Amniotic epithelial cell (primary cell): ENCODE results near the gene PHRF1.

ENCODE experiments used
- DNase-seq: peaks from one replicate; pipeline ENCODE4 v3.0.0-alpha.2; 2010; ENCODE audit warnings: low read depth

PHRF1 gene, protein sequence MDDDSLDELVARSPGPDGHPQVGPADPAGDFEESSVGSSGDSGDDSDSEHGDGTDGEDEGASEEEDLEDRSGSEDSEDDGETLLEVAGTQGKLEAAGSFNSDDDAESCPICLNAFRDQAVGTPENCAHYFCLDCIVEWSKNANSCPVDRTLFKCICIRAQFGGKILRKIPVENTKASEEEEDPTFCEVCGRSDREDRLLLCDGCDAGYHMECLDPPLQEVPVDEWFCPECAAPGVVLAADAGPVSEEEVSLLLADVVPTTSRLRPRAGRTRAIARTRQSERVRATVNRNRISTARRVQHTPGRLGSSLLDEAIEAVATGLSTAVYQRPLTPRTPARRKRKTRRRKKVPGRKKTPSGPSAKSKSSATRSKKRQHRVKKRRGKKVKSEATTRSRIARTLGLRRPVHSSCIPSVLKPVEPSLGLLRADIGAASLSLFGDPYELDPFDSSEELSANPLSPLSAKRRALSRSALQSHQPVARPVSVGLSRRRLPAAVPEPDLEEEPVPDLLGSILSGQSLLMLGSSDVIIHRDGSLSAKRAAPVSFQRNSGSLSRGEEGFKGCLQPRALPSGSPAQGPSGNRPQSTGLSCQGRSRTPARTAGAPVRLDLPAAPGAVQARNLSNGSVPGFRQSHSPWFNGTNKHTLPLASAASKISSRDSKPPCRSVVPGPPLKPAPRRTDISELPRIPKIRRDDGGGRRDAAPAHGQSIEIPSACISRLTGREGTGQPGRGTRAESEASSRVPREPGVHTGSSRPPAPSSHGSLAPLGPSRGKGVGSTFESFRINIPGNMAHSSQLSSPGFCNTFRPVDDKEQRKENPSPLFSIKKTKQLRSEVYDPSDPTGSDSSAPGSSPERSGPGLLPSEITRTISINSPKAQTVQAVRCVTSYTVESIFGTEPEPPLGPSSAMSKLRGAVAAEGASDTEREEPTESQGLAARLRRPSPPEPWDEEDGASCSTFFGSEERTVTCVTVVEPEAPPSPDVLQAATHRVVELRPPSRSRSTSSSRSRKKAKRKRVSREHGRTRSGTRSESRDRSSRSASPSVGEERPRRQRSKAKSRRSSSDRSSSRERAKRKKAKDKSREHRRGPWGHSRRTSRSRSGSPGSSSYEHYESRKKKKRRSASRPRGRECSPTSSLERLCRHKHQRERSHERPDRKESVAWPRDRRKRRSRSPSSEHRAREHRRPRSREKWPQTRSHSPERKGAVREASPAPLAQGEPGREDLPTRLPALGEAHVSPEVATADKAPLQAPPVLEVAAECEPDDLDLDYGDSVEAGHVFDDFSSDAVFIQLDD (N-terminal part only)

DNA sequence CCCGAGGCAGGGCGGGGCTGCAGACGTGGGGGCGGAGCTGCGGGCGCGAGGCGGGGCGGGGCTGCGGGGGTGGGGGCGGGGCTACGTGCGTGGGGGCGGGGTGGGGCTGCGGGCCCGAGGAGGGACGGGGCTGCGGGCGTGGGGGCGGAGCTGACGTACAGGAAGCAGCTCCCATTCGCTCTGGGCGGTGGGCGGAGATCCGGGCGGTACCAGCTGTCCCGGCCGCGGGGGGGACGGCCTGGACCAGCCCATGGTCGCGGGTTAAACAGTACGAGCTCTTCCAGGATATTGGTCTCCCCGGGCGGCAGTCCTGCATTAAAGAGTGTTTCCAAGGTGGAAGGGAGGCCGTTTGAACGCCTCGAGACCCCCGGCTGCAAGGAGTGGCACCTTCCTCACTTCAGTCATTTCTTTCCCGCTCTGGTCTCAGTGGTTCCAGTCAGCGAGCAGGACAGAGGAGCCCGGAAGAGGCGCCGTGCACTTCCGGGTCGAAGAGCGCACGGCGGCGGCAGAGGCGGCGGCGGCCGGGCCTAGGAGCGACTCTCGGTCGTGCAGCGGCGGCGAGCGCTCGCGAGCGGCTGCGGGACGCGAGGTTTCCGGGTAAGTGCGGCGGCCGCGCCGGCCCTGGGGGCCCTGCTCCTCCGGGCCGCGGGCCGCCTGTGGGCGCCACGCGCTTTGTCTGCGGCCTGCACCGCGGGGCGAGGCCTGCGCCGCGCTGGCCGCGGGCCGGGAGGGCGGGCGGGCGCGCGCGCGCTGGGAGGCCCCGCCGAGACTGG lies at the start of gene PHRF1:
TSS of gene PHRF1 (plus strand) at position 475 of the 773 bp plus-strand sequence. CDS start 5,043 bp downstream, outside the sequence.
- DNase-seq, result peak; percentile 91

DNA sequence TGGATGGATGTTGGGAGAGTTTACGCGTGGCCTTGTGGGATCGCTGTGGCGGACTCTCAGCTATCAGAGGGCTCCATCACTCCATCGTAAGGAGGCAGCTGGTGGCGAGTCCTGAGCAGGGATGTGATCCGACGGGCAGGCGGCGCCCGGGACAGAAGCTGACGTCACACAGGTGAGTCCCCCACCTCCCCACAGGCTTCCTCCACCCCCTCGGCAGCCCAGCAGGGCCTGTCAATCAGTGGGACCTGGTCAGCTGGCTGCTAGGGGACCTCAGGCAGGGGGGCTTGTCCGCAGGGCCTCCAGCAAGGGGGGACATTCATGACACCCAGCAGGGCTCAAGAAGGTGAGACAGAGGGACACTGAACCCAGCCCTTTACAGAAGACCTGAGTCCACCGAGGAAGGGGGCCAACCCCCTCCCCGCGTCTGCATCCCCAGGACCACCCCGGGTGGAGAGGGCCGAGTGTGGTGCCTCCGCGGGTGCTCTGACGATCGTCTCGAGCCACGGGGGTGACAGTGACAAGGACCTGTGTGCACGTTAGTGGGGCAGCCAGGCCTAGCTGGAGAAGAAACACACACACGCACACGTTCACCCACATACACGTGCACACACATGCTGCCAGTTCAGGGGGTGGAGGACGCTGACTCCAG lies 48.0 kb upstream of the PHRF1 start:
- no peak for DNase-seq

DNA sequence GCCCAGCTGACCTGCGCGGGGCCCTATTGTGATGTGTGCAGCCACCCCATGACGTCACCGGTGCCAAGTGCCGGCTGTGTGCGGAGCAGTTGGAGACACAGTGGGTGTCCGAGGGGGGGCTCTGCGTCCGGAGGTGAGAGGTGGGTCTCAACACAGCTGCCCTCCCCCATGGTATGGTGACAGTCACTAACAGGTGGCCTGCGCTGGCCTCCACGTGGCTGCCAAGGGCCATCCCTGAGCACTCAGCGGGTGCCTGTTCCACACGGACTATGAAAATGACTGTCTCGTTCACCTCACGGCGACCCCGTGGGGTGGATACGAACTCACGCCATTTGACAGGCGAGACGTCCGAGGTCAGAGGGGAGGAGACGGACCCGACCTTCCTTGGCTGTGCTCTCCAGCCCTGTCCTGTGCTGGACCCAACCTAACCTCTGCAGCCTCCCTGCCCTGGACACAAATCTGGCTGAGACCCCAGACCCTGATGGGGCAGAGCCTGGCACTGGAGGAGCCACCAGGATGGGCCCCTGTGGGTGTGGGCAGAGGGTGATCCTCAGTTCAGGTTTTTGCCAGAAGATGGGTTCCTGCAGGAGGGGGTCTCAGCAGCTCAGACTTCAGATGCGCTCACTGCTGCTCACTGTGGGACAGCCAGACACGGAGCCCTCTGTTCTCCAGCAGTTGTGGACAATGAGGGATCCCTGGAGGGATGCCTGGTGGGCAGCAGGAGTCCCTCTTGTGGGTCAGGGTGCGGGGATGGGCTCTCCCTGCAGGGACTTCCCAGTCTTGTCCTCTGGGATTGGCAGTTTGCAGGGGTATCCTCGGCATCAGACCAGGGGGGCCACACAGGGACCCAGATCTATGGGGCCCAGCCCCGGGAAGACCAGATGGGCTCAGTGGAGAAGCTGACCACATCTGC lies 47.2 kb upstream of the PHRF1 start:
- DNase-seq, result no peak

DNA sequence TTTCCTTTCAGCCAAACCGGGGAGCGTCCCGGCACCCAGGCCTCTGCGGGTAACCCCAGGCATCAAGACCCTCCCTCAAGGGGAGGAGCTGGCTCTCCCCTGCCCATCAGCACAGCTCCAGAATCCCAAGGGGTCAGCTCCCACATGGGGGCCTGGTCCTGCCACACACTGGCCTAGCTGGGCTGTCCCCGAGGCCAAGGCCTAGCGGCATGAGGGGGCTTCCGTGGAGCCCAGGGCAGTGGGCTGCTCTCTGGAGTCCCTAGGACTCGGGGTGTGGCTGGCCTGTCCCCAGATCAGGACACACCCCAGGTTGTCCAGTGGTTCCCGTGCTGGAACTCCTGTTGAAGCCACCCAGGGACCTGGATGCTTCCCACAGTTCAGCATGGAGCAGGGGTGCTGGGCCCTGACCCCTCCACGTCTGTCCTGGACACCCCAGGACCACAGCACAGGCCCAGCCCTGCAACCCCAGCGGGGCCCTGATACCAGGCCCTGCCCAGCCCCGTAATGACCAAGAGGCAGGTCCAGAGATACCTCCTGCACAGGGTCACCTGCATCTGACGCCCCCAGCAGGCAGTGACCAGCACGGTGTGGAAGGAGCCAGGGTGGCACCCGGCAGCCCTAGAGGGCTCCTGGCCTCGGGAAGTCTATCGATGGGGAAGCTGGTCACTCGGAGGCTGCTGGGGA lies 46.4 kb upstream of the PHRF1 start:
- no peak for DNase-seq

DNA sequence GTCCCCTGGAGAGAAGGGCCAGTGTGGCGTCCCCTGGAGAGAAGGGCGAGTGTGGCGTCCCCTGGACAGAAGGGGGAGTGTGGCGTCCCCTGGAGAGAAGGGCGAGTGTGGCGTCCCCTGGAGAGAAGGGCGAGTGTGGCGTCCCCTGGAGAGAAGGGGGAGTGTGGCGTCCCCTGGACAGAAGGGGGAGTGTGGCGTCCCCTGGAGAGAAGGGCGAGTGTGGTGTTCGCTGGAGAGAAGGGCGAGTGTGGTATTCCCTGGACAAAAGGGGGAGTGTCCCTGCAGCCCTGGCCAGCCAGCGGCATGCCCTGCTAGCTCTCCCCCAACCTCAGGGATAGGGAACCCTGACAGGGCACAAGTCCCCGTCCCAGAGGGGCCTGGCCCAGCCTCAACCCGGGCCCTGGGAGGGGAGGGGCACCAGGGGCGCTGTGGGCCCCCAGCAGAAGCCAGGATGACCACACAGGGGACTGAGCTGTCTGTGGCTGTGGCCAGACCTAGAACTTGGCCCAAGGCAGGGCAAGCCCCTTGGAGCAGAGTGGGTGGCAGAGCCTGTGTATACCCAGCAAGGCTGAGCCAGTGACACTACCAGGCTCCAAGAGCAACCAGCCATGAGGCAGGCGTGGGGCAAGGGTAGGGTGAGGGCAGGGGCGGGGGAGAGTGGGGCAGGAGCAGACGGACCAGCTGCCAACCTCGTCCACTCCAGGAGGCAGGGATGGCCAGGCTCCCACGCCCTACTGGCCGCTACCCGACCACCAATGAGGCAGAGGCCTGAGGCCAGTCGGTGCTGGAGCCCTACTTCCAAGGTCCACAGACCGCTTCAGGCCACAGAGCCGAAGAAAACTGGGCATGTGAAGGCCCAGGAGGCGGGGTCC lies 45.1 kb upstream of the PHRF1 start:
- DNase-seq, result no peak

DNA sequence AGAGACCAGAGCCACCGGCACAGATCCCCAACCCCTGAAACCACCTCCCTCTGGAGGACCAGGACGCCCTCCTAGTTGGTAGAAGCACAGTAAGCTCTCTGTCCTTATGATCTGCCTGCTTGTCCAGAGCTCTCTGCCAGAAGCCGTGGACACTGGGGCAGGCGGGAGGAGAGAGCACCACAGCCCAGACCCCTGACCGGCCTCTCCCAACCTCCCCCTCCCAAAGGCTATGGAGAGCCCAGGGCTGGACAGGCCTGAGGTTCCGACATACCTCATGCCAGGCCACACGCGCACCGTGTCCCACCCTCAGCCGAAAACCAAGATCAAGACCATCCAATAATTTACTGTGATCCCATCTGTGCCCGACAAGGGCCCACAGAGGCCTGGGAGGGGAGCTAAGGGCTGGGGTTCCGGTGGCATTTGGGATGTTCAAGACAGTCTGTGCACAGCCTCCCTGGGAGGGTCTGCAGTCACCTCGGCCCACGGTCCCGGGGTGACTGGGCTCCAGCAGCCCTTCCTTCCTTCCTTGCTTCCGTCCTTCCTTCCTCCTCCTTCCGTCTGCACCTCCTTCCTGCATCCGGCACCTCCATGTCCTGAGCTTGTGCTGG lies 44.2 kb upstream of the PHRF1 start:
- no peak for DNase-seq

DNA sequence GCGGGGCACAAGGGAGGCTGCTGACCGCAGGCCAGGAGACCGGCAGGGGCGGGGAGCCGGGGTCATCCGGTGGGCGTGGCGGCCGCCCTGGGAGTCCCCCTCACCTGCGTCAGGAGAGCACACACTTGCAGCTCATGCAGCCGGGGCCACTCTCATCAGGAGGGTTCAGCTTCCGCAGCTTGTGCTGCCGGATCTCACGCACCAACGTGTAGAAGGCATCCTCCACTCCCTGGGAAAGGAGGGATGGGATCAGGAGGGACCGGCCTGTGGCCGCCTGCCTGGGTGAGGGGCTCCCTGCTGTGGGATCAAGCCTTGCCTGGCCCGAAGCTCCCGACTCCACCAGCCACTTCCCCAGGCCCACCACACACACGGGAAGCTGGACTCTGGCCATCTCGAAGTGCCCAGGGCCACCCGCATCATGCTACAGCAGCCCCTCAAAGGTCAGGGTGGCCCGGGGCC lies 43.7 kb upstream of the PHRF1 start:
- no peak for DNase-seq

DNA sequence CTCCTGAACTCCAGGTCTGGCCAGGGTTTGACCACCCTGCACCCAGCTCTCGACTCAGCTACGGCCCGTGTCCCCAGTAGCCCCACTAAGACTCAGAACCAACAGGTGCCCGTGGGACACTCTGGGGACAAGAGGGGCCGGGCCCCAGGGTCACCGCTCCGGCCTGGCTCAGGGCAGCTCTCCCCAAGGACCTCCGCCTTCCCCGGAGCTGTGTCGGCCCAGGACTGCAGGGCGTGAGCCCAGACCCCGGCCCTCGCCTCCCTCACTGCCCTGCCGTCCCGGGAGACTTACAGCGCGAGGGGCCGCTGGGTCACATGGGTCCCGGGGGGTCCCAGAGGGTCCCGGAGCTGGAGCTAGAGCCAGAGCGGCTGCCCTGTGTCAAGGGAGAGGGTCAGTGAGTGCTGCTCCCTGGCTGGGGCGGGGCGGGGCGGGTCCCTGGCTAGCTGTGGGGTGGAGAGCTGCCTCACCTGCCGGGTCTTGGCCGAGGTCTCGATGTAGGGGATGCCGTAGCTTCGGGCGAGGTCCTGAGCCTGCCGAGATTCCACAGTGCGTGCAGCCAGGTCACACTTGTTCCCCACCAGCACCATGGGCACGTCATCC lies 43.2 kb upstream of the PHRF1 start:
- no peak for DNase-seq

DNA sequence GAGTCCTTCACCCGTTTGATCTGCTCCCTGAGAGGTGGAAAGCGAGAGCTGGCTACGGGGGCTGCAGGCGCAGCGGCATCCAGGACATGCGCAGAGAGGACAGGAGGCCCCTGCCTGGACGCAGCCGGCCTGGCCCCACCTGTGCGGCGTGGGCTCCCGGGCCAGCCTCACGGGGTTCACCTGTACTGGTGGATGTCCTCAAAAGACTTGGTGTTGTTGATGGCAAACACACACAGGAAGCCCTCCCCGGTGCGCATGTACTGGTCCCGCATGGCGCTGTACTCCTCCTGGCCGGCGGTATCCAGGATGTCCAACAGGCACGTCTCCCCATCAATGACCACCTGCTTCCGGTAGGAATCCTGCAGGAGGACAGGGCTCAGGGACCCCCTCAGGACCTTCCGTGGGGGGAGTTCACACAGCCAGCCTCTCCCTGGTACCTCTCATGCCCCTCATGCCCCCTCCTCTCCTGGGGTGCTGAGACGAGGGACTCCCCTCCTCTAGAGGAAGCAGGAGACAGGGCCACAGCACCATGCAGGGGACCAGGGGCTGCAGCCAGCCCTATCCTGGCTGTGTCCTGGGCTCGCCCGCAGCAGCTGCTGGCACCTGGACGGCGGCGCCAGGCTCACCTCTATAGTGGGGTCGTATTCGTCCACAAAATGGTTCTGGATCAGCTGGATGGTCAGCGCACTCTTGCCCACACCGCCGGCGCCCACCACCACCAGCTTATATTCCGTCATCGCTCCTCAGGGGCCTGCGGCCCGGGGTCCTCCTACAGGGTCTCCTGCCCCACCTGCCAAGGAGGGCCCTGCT lies 42.5 kb upstream of the PHRF1 start:
- no peak for DNase-seq

DNA sequence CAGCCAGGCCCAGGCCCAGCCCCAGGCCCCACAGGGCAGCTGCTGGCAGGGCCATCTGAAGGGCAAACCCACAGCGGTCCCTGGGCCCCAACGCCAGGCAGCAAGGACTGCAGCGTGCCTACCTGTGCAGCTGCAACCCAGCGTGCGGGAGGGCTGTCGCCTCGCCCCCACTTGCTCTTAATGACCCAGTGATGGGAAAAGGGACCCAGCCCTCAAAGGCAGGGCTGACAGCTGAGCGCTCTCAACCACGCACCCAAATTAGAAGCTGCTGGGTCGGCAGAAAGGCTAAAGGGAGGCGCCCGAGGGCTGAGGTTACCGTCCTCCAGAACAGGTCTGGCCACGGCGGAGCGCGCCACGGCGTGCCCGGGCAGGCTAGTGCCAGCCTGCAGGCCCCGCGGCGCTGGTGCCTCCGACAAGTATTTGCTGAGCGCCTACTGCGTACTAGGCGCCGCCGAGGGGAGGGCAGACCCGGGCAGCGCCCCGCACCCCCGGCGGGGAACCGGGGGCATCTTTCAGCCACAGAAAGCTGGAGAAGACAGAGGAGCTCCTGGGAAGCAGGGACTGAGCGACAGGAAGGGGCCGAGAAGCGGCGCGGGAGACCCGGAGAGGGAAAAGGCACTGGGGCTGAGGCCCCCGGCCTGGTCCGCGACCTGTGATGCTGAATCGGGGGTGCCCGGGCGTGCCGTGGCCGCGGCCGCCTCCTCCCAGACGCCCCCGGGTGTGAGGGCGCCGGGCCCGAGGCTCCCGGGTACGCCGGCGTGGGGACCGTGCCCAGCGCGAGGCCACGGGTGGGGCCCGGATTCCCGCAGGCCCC lies 41.7 kb upstream of the PHRF1 start:
- DNase-seq, result peak; percentile 11

DNA sequence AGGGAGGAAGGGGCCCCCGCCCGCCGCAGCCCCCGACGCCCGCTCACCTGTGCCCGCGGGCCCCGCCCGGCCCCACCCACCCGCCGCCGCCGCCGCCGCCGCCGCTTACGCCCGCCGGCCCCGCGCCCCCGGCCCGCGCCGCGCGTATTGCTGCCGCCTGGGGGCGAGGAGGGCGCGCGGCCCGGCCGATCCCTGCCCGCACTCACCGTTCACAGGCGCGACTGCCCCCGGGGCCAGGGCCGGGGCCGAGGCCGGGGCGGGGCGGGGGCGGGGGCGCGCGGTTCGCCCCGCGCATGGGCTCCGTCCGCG lies 41.1 kb upstream of the PHRF1 start:
- no peak for DNase-seq

DNA sequence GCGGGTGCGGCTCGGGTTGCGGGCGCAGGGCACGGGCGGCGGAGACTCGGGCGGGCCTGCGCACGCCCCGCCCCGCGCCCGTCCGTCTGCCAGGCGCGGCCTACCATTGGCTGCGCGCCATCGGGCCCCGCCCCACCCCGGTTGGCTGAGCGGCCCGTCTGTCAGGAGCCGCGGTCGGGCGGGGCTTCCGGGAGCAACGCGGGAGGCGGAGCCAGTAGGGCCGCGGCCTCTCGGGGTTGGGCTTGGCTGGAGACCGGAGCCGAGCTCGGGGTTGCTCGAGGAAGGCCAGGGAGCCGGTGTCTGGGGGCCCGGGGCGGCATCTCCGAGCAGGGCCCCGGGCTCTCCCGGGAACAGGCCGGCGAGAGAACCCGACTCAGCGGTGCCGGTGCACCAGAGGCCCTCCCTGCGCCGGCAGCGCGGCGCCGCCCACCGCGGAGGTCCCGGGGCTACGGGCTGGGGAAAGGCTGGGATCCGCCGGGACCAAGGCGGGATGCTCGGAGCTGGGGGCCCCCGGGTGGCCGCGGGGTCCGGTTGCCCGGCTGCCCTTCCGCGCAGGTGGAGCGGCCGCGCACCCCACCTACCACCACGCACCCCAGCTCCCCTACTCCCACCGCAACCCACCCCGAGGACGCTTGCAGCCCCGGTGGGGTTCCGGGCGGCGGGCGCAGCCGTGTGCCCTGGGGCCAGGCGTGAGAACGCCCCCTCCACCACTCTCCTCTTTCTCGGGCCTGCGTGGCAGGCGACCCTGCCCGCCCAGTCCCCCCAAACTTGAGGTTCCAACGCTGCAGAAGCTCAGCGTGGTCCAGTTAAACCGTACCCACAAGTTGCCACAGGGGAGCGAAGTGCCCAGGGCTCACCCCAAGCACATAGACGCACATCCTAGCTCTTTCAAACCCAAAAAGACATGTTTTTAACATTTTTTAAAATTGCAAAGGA lies 40.5 kb upstream of the PHRF1 start, which contains the start of gene HRAS:
TSS of gene HRAS (minus strand) at position 58 of the 936 bp plus-strand sequence.
- DNase-seq, result peak; percentile 85

DNA sequence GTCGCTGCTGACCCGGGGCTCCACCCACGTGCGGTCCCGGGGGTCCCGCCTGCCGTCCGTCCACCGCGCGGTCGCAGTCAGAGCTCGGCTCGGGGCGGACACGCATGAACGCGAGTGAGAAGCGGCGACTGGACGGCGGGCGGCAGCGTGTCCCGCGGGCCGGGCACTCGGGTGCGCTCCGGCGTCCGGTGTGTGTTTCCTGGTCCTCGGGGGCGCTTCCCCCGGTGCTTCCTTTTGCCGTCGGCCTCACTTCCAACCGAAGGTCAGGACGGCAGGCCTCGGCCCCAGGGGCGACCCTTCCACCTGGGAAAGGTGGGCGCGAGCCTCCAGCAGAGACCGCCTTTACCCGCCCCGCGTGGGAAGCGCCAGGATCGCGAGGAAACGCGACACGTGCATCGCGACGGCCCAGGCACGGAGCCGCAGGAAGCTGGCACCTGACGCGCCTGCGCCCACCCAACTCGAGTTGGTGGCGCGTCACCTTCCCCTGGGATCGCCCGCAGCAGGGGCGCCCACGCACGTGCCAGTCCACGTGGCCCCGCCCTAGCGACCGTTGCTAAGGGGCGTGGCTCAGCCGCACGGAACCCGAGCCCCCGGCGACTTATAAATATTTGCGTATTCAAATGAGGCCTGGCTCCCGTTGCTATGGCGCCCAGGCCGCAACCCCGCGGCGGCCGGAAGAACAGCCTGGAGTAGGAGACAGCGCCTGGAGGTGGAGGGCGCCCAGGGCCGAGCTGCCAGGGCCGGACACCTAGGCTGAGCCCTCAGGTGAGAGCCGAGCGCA lies 39.2 kb upstream of the PHRF1 start, which contains the start of gene LRRC56:
TSS of gene LRRC56 (plus strand) at position 687 of the 781 bp plus-strand sequence. CDS start 3,158 bp downstream, outside the sequence.
- DNase-seq, result peak; percentile 76
